Measurements from ENCODE around the gene MAGIX.
"Not testable (repeated sequence)": the region's sequence is repeated elsewhere in the genome, so short reads cannot be mapped to it uniquely, and the experiment has no call there.

MAGIX gene

DNA sequence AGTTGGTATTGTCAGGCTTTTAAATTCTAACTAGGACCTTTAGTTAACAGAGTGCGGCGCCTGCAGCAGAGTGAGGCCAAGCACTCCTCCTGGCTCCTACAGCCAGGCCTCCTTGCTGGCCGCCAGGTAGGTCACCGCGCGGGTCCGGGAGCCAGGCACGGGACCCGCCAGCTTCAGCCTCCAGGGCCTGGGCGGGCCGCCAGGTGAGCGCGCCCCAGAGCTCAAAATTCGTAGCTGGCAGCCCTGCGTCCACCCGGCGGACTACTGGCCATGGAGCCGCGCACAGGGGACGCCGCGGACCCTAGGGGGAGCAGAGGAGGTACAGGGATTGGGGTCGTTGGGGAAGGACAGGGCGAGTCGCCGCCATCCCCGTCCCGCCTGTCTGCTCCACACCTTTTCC, at the start of gene MAGIX:
Gene MAGIX (plus strand): TSS at position 139 of the 400 bp plus-strand sequence. CDS start 132 bp downstream, at position 271.
- DNase-seq = no peak

GRCh38 chrX:49116076-49116475, 46.5 kb upstream of the MAGIX start:
- DNase-seq = no peak

- DNase-seq = no peak
Measured at GRCh38 chrX:49116716-49117115, 45.8 kb upstream of the MAGIX start.

DNA sequence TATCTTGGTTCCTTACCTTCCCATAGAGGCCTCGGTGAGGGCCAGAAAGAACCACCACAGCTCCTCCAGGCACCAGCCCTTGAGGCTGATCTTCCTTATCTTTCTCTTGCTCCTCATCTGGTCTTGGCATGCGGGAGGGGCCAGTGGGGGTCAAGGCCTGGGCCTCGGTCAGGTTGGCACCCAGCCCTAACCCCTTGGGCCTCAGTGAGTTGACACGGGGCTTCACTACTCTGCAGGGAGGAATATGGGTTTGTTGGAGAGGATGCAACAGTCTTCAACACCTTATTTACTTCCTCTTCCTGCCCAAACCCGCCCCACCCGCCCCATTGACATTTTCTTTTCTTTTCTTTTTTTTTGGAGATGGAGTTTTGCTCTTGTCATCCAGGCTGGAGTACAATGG, 45.0 kb upstream of the MAGIX start:
- DNase-seq = no peak

DNA sequence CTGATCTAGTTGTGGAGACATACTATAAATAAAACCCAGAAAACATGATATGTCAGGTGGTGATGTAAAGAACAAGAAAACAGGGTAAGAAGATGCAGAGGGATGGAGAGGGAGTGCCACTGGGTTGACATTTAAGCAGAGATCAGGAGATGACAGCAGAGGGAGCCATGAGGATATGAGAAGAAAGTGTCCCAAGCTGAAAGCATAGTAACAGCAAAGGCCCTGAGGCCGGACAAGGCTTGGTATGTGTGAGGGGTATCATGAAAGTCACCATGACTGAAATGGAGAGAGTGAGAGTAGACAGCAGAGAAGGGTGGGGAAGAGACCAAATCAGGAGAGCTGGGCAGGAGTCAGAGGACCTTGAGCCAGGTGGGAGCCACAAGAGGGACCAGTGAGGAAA, 42.5 kb upstream of the MAGIX start:
- no peak for DNase-seq

DNA sequence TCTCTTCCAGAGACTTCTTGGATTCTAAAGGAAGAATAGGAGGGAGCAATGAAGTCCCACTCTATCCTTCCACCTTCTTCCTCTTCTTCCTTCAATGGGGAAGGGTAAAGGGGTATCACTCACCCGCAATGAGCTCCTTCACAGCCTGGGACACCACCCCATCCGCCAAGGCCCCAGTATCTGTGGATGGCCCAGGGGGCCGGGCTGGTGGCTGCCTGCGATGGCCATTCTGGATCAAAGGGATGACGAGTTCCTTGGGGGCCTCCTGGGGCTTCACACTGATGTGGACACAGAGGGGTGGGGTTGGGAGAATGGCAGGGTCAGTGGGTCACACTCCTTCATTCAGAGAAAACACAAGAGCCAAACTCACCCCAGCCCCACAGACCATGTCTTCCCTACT, 40.1 kb upstream of the MAGIX start:
- no peak for DNase-seq

GRCh38 chrX:49127742-49128258, 34.8 kb upstream of the MAGIX start:
- not testable (repeated sequence) for DNase-seq

- DNase-seq = no peak
Measured at GRCh38 chrX:49129427-49129826, 33.1 kb upstream of the MAGIX start.

GRCh38 chrX:49132275-49132674, 30.3 kb upstream of the MAGIX start:
- not testable (repeated sequence) for DNase-seq

DNA sequence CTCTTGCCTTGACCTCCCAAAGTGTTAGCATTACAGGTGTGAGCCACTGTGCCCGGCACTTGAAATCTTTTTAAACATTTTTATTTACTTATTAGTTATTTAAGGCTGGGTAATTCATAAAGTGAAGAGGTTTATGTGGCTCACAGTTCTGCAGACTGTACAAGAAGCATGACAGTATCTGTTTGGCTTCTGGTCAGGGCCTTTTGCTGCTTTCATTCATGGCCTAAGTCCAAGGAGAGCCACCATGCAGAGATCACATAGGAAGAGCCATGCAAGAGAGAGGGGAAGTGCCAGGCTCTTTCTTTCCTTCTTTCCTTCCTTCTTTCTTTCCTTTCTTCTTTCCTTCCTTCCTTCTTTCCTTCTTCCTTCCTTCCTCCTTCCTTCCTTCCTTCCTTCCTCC, 28.8 kb upstream of the MAGIX start:
- no peak for DNase-seq

- no peak for DNase-seq
Measured at GRCh38 chrX:49137492-49137891, 25.1 kb upstream of the MAGIX start.

DNA sequence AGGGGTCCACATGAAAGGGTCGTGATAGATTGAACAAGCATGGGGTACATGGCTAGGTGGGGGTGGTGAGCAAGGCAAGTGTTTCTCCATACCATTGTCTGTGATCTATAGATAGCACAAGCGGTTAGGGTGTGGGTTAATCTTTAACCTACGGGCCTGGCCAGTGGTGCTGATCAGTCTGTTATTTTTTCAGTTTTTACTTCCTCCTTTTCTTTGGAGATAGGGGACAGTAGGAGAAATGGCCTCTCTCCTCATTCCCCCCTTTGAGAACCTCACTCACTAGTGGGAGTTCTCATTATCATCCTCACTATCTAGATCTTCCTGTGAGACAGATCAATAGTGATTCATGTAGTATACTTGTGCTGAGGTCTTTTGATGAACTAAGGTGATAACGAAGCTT, 22.8 kb upstream of the MAGIX start:
- DNase-seq = no peak

- not testable (repeated sequence) for DNase-seq
Measured at GRCh38 chrX:49142264-49142663, 20.3 kb upstream of the MAGIX start.

DNA sequence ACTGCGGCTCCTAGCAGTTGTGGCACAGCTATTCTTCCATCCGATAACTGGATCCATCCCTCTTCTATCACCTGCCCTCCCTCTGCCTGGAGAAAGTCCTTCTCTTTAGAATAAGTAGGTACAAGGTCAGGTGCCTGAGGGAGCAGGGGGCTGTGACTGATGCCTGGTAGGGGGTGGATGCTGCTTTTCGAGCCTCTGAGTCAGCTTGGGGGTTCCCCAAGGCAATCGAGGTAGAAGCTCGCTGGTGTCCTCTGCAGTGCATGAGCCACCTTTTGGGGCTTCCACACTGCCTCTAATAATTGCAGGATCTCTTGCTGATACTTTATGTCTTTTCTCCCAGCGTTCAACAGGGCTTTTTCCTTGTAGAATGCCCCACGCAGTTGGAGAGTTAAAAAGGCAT, 19.4 kb upstream of the MAGIX start:
- not testable (repeated sequence) for DNase-seq

- no peak for DNase-seq
Measured at GRCh38 chrX:49147282-49147681, 15.3 kb upstream of the MAGIX start.

DNA sequence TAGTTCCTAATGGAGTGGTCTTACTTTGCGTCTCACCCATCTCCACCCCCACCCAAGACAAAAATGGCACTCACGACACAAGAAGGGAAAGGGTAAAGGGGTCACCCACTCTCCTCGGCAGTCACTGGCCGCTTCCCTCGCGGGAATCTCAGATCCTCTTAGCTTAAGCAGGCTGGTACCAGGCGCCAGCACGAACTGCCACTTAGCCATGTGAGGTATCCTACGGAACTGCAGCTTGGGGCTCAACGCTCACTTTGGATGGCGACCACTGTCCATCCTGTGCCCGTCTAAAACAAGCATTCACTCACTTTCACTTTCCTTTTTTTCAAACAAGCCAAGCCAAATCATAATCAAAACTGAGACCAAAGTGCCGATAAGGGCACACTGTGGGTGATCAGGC, 14.6 kb upstream of the MAGIX start:
- no peak for DNase-seq

GRCh38 chrX:49148390-49149100, 14.0 kb upstream of the MAGIX start:
- not testable (repeated sequence) for DNase-seq

DNA sequence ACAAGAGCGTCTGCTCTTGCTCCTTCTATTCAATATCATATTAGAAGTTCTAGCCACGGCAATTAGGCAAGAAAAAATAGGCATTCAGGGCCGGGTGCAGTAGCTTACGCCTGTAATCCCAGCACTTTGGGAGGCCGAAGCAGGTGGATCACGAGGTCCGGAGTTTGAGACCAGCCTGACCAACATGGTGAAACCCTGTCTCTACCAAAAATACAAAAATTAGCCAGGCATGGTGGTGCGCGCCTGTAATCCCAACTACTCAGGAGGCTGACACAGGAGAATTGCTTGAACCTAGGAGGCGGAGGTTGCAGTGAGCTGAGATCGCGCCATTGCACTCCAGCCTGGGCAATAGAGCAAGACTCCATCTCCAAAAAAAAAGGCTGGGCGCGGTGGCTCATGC, 13.3 kb upstream of the MAGIX start:
- DNase-seq = not testable (repeated sequence)

- DNase-seq = no peak
Measured at GRCh38 chrX:49153467-49153866, 9.1 kb upstream of the MAGIX start.

GRCh38 chrX:49155243-49155899, 7.2 kb upstream of the MAGIX start:
- DNase-seq = no peak

DNA sequence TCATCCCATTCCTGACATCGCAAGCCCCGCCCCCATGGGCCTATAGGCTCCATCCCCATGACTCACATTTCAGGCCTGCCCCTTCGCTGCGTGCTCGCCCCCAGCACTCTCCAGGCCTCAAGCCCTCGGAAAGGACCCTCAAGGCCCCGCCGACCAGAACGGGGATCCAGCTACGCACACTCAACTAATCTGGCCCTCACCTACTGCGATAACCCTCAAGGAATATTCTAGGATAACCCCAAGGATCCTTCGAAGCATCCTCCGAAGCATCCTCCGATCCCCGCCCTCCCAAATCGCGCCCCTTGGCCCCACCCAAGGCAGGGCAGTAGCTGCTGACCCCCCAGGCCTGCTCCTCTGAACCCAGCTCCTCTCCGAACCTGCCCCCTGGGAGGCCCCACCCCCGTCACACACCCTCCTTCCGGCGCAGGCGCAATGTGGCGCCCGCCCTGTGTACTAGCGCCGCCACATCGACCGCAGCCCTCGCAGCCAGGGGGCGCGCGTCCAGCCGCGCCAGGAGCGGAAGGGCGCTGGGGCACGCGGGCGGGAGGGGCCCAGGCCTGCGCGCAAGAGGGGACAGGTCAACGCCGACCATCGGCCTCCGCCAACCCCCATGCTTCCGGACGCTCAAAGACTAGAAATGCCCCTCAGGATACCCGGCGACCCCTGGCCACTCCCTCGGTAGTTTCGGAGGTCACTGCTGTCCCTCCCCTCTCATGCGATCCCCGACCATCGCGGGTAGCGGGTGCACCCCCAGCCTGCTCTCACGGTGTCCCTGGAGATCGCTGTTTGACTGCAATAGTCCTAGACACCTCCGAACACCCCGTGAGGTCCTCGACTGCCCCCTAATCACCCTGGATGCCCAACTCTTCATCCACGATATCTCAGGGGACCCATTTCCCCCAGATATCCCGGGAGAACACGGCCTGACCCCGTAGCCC, 6.4 kb upstream of the MAGIX start:
- DNase-seq = peak; percentile 78

DNA sequence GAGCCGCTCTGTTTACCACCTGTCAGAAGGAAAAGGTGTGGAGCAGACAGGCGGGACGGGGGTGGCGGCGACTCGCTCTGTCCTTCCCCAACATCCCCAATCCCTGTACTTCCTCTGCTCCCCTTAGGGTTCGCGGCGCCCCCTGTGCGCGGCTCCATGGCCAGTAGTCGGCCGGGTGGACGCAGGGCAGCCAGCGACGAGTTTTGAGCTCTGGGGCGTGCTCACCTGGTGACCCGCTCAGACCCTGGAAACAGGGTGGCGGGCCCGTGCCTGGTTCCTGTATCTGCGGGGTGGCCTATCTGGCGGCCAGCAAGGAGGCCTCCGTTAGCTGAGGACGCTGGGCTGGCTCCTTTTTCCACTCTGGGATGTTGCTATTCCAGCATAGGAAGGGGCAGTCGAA, 5.4 kb upstream of the MAGIX start:
- DNase-seq = no peak

- DNase-seq = no peak
Measured at GRCh38 chrX:49160908-49161307, 1.6 kb upstream of the MAGIX start.
